GM04503 (cell line): ENCODE data around the gene COBL.

Experiments used
- DNase-seq: peaks from one replicate; pipeline ENCODE4 v3.0.0-alpha.2; 2012; ENCODE audit warnings: low read depth

COBL gene

GRCh38 chr7:51118628-51119027 lies 198.0 kb downstream of the COBL start:
- DNase-seq: no peak

DNA sequence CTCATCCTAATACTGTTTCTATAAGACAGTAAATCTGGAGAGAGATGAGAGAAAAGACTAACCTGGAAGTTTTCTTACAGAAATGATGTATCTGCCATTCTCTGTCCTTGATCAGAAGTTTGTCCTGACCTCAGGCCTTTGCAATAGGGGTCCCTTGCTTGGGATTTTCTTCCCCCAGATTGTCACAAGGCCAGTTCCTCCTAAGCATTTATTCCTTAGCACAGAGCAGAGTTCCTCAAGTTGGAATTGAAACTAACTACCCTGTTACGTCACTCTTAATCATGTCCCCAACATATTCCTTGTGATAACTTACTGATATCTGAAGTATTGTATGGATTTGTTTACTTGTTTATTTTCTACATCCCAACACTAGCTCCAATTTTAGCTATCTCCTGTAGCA lies 202.1 kb downstream of the COBL start:
- DNase-seq: no peak

DNA sequence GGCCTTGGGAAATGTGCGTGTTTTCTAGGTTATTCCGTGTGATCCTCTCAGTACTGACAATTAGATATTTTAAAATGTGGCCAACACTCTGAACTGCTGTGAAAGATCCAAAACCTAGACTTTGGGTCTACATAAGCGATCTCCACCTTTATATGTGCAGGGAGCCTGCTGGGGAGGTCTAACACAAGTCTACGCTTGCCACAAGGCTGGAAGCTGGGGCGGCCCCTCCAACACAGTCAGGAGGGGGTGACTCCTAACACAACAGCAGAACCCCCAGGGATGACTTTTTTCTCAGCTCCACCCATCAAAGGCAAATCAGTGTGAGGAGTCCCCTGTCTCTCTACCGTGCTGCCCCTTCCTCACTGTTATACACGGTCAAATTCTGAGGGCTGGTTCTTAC lies 202.6 kb downstream of the COBL start:
- DNase-seq: no peak

- DNase-seq: no peak
These were observed 203.0 kb downstream of the COBL start for GRCh38 chr7:51113560-51113959.

GRCh38 chr7:51111241-51111940 lies 205.2 kb downstream of the COBL start:
- DNase-seq: no peak

DNA sequence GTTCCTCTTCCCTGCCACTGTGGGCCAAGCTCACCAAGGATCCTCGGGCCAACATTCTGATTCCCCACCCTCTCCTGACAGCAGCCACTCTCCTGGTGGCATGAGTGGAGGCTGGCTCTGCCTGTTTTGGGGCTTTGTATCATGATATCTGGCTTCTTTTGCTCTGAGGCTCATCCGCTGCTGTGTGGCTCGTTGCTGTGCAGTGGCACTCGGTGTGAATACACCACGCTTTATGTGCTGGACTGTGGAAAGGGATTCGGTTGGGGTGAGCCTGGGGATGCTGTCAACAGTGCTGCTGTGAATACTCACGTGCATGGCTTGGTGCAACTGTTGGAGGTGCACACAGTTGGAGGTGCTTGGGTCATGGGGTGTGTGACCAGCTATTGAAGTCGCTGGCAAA lies 208.5 kb downstream of the COBL start:
- no peak for DNase-seq

GRCh38 chr7:51104278-51104677 lies 212.3 kb downstream of the COBL start:
- DNase-seq: no peak

- DNase-seq: no peak
These were observed 212.9 kb downstream of the COBL start for GRCh38 chr7:51103718-51104117.

GRCh38 chr7:51102828-51103227 lies 213.8 kb downstream of the COBL start:
- no peak for DNase-seq

GRCh38 chr7:51101111-51101757 lies 215.4 kb downstream of the COBL start:
- no peak for DNase-seq

GRCh38 chr7:51090411-51090810 lies 226.2 kb downstream of the COBL start:
- DNase-seq: no peak

DNA sequence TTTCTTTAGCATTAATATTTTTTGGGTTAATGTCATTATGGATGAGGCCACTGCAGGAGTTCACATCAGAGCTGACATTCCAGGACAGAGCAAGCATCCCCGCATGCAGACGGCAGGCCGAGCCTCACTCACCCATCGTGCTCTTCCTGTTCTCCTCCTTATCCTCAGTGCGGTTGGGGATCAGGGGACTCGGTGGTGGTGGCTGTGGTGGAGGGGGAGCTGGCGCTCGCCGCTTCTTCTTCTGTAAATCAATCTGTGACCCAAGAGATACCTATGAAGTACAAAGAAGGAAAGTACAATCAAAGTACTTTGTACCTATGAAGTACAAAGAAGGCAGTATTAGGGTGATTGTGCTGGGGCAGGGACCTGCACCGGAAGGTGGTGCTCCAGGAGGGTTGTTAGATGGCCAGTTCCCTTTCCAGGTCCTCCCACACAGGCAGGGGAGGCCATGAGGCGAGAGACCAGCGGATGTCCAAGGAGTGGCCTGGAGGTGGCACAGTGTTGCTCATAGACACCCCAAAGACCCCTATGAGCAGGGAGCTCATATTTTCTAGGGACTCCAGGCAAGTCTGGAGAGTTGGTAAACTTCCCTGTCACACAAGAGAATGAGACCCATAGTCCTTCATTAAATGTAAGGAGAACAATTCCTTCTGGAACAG lies 231.4 kb downstream of the COBL start:
- DNase-seq: no peak

GRCh38 chr7:51084121-51084520 lies 232.5 kb downstream of the COBL start:
- no peak for DNase-seq

DNA sequence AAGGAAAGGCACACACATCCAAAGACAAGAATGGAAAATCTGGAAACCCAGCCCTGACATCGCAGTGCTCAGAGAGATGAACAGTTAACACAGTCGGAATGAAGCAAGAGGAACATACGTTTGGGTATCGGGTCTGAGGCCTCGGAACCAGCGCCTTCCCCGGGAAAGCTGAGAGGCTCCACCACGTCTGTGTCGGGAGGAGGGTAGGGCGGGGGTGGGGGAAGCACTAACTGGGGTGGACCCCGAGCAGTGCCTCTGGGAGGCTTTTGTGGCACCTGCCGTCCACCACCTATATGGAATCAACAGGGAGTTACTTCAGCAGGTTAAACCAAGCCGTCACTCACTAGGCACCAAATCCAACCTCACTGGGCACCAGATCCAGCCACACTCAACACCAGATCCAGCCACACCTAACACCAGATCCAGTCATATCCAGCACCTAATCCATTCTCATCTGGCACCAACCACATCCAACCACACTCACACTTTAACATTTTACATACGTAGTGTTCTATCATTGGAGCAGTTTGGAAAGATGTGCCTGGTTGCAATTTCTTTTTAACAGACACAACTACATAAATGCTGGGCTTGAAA lies 233.6 kb downstream of the COBL start:
- no peak for DNase-seq

DNA sequence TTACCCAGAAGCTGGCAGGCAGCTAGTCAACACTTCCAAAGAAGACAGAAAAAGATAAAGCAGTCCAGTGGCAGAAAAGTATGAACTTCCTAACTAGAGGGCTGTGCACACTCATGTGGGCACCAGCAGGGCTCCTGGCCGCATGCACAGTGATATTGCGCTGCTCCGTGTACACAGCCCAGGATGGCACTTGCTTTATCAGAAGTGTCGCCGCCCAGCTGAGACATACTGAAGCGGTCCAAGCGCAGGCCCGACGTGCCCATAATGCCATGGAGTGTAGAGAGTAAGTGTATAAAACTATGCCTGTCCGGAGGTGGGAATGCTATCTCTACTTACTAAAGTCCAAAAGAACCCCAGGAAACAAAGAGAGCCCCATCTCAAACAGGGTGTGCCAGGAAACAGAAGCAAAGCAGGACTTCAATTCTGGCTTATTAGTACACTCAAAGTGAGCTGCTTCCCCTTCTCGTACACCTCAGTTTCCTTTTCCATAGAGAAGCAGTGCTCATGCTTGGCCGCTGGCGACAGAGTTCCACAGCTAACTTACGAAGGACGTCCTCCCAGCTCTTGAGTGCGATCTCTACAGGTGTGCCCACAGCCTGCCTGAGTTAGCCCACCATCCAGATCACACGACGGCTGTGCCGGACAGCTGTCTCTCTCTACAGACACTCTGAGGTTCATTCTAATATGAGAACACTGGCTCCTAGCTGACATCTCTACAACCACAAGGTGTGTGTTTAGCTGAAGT lies 234.3 kb downstream of the COBL start:
- DNase-seq: no peak

DNA sequence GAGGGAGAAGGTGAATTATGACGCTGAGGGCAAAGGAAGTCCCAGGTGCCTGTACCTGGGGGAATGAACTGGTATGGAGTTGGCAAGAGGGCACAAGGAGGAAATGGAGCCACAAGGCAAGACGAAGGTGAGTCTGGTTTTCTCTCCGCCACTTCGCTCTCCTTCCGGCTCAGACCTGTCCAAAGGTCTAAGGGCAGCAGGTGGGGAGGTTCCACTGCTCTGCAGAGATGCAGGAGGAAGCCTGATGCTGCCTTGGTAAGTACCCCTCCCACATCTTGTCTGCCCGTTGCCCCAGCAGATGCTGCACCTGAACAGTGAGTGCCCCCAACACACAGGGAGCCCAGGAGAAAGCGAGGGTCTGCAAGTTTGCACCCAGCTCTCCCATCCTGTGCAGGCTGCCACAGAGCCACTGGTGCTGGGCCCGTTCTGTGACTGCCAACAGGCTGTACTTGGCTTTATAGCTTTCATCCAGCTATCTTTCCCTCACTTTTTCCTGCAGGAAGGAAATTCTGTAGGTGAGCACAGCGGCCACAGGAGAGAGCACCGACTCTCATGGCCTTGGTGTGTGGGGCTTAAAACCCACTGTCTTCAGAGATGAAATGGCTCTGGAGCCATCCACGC lies 235.2 kb downstream of the COBL start:
- no peak for DNase-seq

- no peak for DNase-seq
These were observed 235.9 kb downstream of the COBL start for GRCh38 chr7:51080622-51081269.

- DNase-seq: no peak
These were observed 236.4 kb downstream of the COBL start for GRCh38 chr7:51080216-51080615.

GRCh38 chr7:51079494-51079893 lies 237.1 kb downstream of the COBL start:
- DNase-seq: no peak

DNA sequence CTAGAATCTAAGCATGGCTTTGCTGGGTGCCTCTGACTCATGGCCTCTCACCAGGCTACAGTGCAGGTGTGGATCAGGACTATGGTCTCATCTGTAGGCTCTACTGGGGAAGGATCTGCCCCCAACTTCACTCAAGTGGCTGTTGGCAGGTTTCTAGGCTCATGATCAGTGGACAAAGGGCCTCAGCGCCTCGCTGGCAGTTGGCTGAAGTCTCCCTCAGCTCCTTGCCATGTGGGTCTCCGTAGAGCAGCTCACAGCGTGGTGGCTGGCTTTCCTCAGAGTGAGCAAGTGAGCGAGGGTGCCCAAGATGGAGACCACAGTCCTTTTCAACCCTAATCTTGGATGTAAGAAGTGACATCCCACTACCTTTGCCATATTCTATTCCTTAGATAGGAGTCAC lies 238.0 kb downstream of the COBL start:
- no peak for DNase-seq

DNA sequence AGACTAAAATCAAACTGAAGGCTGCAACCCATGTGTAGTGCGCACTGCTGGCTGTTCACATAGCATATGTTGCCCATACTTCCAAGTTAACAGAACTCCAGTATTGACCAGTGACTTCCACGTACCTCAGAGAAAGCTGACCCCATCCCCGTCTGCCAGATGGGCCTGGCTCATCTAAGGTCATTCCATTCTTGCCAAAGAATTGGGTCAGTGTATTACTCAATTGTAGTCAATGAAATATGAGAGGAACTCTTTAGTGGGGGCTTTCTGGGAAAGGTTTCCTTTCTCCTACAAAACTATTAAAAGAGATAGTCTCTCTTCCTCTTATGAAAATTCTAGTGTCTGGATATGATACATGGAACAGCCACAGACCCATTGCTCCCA lies 238.6 kb downstream of the COBL start:
- DNase-seq: no peak
